ENCODE data around the gene THOC2.

THOC2 gene

DNA sequence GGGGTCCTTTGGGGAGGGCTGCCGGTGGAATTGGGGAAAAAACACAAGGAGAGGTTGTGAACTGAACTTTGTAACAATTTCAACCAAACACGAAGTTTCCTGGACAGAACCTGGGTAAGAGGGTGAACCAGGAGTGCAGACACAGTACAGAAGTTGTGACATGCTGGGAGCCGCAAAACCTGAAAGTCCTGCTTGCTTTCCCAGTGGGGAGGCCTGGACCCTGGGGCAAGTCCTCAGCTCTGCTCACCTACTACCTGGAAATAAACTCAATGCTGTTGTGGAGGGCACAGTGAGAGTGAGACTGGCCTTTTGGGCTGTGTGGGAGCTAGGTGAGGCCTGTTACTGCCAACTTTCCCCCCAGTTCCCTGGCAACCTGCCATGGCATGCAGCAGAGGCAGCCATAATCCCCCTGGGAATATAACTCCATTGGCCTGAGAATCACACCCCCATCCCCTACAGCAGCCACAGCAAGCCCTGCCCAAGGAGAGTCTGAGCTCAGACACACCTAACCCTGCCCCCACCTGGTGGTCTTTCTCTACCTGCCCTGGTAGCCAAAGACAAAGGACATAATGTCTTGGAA is 162.8 kb downstream of the THOC2 start:
- no peak for DNase-seq

DNA sequence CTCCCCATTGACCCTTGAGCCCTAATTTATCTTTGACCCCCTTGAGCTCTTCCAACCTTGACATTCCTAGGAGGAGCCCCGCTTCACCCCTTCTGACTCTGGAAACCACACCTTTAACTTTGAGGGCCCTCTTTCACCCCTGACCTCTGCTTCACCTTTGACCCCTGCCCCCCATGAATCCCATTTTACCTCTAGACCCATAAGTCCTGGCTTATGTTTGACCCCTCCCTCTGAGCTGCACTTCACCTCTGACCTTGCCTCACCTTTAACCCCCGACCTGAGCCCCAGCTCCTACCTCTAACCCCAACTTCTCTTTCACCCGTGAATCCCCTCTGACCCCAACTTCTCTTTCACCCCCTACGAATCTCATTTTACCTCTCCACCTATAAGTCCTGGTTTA is 169.7 kb downstream of the THOC2 start:
- DNase-seq, result no peak

DNA sequence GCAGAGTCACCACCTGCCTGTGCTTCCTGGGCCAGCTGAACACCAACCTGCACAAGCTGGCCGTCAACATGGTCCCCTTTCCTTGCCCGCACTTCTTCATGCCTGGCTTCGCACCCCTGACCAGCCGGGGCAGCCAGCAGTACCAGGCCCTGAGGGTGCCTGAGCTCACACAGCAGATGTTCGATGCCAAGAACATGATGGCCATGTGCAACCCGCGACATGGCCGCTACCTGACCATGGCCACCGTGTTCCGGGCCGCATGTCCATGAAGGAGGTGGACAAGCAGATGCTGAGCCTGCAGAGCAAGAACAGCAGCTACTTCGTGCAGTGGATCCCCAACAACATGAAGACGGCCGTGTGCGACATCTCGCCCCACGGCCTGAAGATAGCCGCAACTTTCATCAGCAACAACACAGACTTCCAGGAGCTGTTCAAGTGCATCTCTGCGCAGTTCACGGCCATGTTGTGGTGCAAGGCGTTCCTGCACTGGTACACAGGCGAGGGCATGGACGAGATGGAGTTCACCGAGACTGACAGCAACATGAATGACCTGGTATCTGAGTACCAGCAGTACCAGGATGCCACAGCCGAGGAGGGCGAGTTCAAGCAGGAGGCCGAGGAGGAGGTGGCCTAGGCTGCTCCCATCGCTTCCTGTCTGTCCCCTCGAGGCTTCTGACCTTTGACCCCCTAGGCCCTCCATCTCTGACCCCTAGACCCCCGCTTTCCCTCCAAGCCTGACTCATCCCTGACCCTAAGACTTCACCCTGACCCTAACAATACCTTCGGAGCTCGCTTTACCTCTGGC is 170.3 kb downstream of the THOC2 start:
- DNase-seq, result no peak

DNA sequence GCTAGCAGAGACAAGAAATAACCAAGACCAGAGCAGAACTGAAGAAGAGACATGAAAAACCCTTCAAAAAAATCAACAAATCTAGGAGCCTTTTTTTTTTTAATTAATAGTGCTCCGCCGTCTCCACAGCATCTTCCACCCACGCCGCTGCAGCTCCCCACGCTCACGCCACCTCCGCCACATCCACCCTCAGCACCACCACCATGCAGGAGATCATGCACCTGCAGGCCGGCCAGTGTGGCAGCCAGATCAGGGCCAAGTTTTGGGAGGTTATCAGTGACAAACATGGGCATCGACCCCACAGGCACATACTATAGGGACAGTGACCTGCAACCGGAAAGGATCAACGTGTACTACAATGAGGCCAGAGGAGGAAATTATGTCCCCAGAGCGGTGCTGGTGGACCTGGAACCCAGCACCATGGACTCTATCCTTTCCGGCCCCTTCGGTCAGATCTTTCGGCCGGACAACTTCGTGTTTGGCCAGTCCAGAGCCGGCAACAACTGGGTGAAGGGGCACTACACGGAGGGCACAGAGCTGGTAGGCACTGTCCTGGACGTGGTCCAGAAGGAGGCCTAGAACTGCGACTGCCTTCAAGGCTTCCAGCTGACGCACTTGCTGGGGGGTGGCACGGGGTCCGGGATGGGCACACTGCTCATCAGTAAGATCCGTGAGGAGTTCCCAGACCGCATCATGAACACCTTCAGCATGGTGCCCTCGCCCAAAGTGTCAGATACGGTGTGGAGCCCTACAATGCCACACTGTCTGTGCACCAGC is 171.2 kb downstream of the THOC2 start:
- no peak for DNase-seq

DNA sequence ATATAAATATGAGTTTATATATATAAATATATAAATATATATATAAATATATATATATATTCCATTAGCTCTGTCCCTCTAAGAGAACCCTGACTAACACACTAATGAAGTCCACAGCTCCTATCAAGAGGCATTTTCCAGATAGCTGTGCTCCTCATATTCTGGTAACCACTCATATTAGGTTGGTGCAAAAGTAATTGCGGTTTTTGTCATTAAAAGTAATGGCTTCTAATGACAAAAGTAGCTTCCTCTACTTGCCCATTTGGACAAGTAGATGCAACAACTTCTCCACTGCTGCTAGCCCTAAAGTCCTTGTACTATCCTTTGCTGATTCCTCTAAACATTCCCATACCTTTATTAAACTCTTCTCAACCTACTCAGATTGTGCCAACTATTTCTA is 182.0 kb downstream of the THOC2 start:
- DNase-seq, result no peak

Measured in kidney glomerular epithelial cell (primary cell).